ENCODE data around the gene TRABD2A. TPM values are rescaled to one million over a fixed set of nuclear protein-coding genes. Genes with fewer than 3 reads are reported as not detected.

The TRABD2A gene
- 1.1 and 2.0 TPM in 2 replicates for total RNA-seq

GRCh38 chr2:84880645-84881521 is at the start of gene TRABD2A:
Gene TRABD2A, minus strand, starts transcription at chr2:84881084. Its CDS starts 45 bp downstream, at chr2:84881039.

GRCh38 chr2:84905181-84906107 is 24.6 kb upstream of the TRABD2A start, which contains the start of gene TMSB10:
Gene TMSB10, plus strand, starts transcription at chr2:84905656.

Other genes starting within 250 kb of the TRABD2A start
- gene TMSB10, start 24.6 kb upstream of the TRABD2A start, total RNA-seq = 4,776 and 6,210 TPM in 2 replicates
- 65.0 and 102 TPM in 2 replicates for gene KCMF1, start 90.1 kb upstream of the TRABD2A start, total RNA-seq

Measured in vein endothelial cell (primary cell).